Suprapubic skin (tissue), 4 donors: ENCODE data around the gene THSD7B. TPM values are rescaled to one million over a fixed set of nuclear protein-coding genes. Genes with fewer than 3 reads are reported as not detected.

ENCODE experiments used
- DNase-seq, 2 donors: peaks; one replicate each; pipeline ENCODE4 v3.0.0-alpha.2; 2019; ENCODE audit warnings: low spot score in 2 of 2
- H3K27ac ChIP-seq: fragments of 200-600 bp; sonication (generic); one replicate; pipeline ENCODE4 v1.5.1; 2019
- H3K27me3 ChIP-seq: fragments of 200-600 bp; sonication (generic); one replicate; pipeline ENCODE4 v1.5.1; 2019
- H3K36me3 ChIP-seq: fragments of 200-600 bp; sonication (generic); one replicate; pipeline ENCODE4 v1.5.1; 2019
- H3K4me1 ChIP-seq: fragments of 200-600 bp; sonication (generic); one replicate; pipeline ENCODE4 v1.5.1; 2019
- H3K4me3 ChIP-seq: fragments of 200-600 bp; sonication (generic); one replicate; pipeline ENCODE4 v1.5.1; 2019; ENCODE audit warnings: mild to moderate bottlenecking
- H3K9me3 ChIP-seq: fragments of 200-600 bp; sonication (generic); one replicate; pipeline ENCODE4 v1.5.1; 2019
- EP300 ChIP-seq: sonication (generic); formaldehyde crosslinking; IDR thresholded peaks from one replicate; pipeline ENCODE4 v1.6.1; 2017; ENCODE audit warnings: antibody characterized with exemption
- POLR2A ChIP-seq, 2 donors: fragments of 450-650 bp; IDR thresholded peaks; one replicate each; pipeline ENCODE4 v1.6.1; 2017; ENCODE audit warnings: antibody characterized with exemption in 2 of 2, mild to moderate bottlenecking in 2 of 2, moderate library complexity in 2 of 2
- POLR2AphosphoS5 ChIP-seq, 3 donors: sonication (generic); formaldehyde crosslinking; IDR thresholded peaks; one replicate each; pipeline ENCODE4 v1.6.1; 2017; ENCODE audit warnings: antibody characterized with exemption in 3 of 3
- WGBS: methylation state at CpG from one replicate; pipeline ENCODE4 v1.1.5; 2018; 5-methylcytosine and 5-hydroxymethylcytosine counted together
- total RNA-seq, 4 donors: library from RNA; depleted of rRNA; stranded (reverse); fragments of >200 nt; gene quantifications; one replicate each; pipeline ENCODE4 v1.1.0, GENCODE V29; 2016
- TF ChIP-seq, protein P1 (sequence below), 2 donors: fragments of 200-600 bp in 1 of 2; fragments of 450-650 bp in 1 of 2; sonication (generic) in 1 of 2; IDR thresholded peaks; one replicate each; pipeline ENCODE4 v1.5.1; 2016 to 2019; ENCODE audit warnings: antibody characterized with exemption in 2 of 2, mild to moderate bottlenecking in 1 of 2, moderate library complexity in 1 of 2

THSD7B gene
- total RNA-seq, 4 donors from 2014 or later = 0.18 to 1.1 (median 0.34) TPM; not detected in 1

DNA sequence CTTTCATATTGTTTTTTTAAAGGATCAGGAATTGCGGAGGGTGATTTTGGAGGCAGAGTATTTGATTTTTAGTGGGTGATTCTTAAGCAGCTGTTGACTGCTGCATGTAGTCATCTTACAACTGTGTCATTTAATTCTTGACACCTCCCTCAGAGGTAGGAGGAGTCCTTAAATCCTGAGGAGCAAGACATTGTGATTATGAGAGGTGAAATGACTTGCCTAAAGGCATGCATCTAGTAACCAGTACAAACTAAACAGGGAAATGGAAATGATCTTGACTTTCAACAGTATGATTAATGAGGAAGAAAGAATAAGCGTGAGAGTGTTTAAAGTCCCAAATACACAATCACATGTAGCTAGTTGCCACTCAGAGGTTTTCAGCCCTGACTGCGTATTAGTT lies 440.7 kb downstream of the THSD7B start:
- Histone ChIP-seq H3K4me3 (no peak overlapping the region), H3K4me1 (no peaks in the 10 kb centered on the region), H3K9me3 (no peaks in the 10 kb centered on the region), H3K27me3 (no peaks in the 10 kb centered on the region), H3K27ac (no peak overlapping the region), H3K36me3 (no peaks in the 10 kb centered on the region)
- TF ChIP-seq POLR2A (IDR thresholded peaks at IDR 0.05) (no peak), POLR2AphosphoS5 (IDR thresholded peaks at IDR 0.05) (no peak), EP300 (no peak)
- TF ChIP-seq, protein P1, sequence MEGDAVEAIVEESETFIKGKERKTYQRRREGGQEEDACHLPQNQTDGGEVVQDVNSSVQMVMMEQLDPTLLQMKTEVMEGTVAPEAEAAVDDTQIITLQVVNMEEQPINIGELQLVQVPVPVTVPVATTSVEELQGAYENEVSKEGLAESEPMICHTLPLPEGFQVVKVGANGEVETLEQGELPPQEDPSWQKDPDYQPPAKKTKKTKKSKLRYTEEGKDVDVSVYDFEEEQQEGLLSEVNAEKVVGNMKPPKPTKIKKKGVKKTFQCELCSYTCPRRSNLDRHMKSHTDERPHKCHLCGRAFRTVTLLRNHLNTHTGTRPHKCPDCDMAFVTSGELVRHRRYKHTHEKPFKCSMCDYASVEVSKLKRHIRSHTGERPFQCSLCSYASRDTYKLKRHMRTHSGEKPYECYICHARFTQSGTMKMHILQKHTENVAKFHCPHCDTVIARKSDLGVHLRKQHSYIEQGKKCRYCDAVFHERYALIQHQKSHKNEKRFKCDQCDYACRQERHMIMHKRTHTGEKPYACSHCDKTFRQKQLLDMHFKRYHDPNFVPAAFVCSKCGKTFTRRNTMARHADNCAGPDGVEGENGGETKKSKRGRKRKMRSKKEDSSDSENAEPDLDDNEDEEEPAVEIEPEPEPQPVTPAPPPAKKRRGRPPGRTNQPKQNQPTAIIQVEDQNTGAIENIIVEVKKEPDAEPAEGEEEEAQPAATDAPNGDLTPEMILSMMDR (IDR thresholded peaks at IDR 0.05) = no peak
- no peak for DNase-seq
- 88% methylated on average over 3 of the region's 3 CpGs for WGBS

DNA sequence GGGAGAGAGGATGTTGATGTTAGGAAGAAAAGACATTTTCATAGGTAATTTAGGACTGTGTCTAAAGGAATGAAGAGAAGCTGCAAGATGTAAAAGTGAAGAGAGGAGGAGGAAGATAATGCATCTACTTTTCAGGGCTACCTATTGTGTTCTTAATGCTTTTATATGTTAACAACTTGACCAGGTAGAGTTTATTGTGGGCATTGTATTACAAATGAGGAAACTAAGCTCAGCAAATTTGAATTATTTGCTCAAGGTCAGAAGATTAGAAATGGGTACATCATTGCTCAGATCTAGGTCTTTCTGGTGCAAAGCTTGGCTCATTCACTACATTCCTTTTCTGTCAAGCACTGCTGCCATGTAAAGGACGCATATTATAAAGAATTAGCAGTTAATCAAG lies 441.7 kb downstream of the THSD7B start:
- no peaks in the 10 kb centered on the region for H3K27me3 ChIP-seq
- H3K4me3 ChIP-seq = no peak overlapping the region
- TF ChIP-seq EP300 = no peak
- no peaks in the 10 kb centered on the region for H3K4me1 ChIP-seq
- no peak overlapping the region for H3K27ac ChIP-seq
- H3K36me3 ChIP-seq = no peaks in the 10 kb centered on the region
- no peaks in the 10 kb centered on the region for H3K9me3 ChIP-seq
- no peak for DNase-seq
- WGBS = 62% methylated on average over 1 of the region's 1 CpG

DNA sequence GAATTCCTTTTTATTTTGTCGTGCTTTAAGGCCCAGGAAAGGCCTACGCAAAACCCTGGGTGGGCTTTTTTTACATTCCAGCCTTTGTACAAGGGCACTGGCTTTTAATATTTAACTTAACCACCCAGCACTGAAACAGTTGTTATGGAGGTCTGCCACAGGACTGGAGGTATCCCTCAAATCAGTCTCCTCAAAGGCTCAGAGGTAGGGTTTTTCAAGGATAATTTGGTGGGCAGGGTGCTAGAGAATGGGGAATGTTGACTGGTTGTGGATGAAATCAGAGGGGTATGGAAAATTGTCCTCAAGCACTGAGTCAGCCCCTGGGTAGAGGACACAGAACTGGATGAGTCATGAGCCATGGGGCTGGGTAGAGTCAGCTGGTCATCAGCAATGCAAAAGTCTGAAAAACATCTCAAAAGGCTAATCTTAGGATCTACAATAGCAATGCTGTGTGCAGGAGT lies 443.1 kb downstream of the THSD7B start:
- no peak for TF ChIP-seq POLR2A (IDR thresholded peaks at IDR 0.05)
- TF ChIP-seq, protein P1 (IDR thresholded peaks at IDR 0.05) = no peak
- no peak for TF ChIP-seq POLR2AphosphoS5 (IDR thresholded peaks at IDR 0.05)
- TF ChIP-seq EP300 = no peak
- Histone ChIP-seq H3K4me1 (no peaks in the 10 kb centered on the region), H3K9me3 (no peaks in the 10 kb centered on the region), H3K4me3 (no peak overlapping the region), H3K27ac (no peak overlapping the region), H3K36me3 (no peaks in the 10 kb centered on the region), H3K27me3 (no peaks in the 10 kb centered on the region)
- 66% methylated on average over 2 of the region's 2 CpGs for WGBS
- DNase-seq = no peak

DNA sequence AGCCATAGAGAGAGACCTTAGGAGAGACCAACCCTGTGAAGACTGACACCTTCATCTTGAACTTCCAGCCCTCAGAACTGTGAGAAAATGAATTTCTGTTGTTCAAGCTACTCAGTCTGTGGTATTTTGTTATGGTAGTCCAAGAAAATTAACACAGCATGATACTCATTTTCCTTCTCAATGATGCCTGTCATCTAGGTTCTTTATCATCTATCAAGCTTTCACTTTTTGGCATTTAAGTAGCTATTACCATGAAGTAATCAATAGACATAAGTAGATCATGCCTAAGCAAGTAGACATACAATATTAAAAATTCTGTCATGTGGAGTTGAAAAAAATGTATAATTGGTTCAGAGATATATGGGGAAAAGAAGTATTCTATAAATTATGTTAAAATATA lies 444.7 kb downstream of the THSD7B start:
- no peaks in the 10 kb centered on the region for H3K27me3 ChIP-seq
- TF ChIP-seq EP300 (no peak), POLR2AphosphoS5 (IDR thresholded peaks at IDR 0.05) (no peak), POLR2A (IDR thresholded peaks at IDR 0.05) (no peak)
- TF ChIP-seq, protein P1 (IDR thresholded peaks at IDR 0.05) = no peak
- no peak overlapping the region for H3K4me3 ChIP-seq
- H3K36me3 ChIP-seq = no peaks in the 10 kb centered on the region
- no peaks in the 10 kb centered on the region for H3K9me3 ChIP-seq
- H3K4me1 ChIP-seq = no peaks in the 10 kb centered on the region
- H3K27ac ChIP-seq = no peak overlapping the region
- DNase-seq = no peak

DNA sequence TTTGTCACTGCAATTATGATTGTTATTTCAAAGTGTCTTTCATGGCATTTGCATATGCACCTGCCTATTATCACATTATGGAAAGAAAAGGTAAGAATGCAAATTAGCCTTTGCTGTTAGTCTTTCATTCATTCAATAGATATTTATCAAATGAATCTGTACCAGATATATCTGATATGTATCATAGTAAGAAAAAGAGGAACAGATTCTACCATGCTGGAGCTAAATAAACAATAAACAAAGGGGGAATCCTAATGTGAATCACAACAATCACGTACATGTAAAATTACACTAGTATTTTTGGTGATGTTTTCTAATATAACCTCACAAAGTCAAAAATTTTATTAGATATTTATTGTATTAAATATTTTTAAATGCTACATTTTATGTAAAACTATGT lies 446.4 kb downstream of the THSD7B start:
- no peak for DNase-seq
- TF ChIP-seq EP300 (no peak), POLR2A (IDR thresholded peaks at IDR 0.05) (no peak), POLR2AphosphoS5 (IDR thresholded peaks at IDR 0.05) (no peak)
- TF ChIP-seq, protein P1 (IDR thresholded peaks at IDR 0.05) = no peak
- Histone ChIP-seq H3K27me3 (no peaks in the 10 kb centered on the region), H3K4me3 (no peak overlapping the region), H3K27ac (no peak overlapping the region), H3K36me3 (no peaks in the 10 kb centered on the region), H3K4me1 (no peaks in the 10 kb centered on the region), H3K9me3 (no peaks in the 10 kb centered on the region)
- WGBS = 92% methylated on average over 1 of the region's 1 CpG

DNA sequence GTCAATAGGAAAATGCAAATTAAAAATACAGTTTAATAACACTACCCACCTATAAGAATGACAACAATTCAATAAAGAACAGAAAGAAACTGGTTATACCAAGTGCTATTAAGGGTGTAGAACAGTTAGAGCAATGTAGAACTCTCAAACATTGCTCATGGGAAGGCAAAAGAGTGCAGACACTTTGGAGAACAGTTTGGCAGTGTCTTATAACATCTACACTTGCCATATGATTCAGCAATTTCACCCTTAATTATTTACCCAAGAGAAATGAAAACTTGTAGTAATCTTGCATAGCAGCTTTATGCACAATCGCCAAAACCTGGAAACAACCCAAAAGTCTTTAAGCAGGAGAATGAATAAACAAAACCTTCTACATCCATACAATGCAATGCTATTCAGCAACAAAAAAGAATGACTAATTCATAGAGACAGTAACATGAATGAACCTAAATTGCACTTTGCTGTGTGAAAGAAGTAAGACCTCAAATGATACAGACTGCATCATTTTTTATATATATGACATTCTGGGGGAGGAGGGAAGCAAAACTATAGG lies 455.2 kb downstream of the THSD7B start:
- no peak for DNase-seq
- no peaks in the 10 kb centered on the region for H3K36me3 ChIP-seq
- H3K4me3 ChIP-seq = no peak overlapping the region
- TF ChIP-seq, protein P1 (IDR thresholded peaks at IDR 0.05) = no peak
- no peak for TF ChIP-seq EP300
- H3K27ac ChIP-seq = no peak overlapping the region
- H3K27me3 ChIP-seq = no peaks in the 10 kb centered on the region
- no peaks in the 10 kb centered on the region for H3K4me1 ChIP-seq
- WGBS = 46% methylated on average over 1 of the region's 1 CpG
- H3K9me3 ChIP-seq = no peaks in the 10 kb centered on the region
